ENCODE data around the gene INPP5E. TPM values are rescaled to one million over a fixed set of nuclear protein-coding genes. Genes with fewer than 3 reads are reported as not detected.
"Not testable (repeated sequence)": the region's sequence is repeated elsewhere in the genome, so short reads cannot be mapped to it uniquely, and the experiment has no call there.

Gene INPP5E
- total and polyA plus RNA-seq, 2 donors (not counting 1 experiment from before 2014, with no cell fraction given), result 31.0 to 33.1 TPM

GRCh38 chr9:136429075-136429628, 10.5 kb downstream of the INPP5E start:
- H3K4me3 ChIP-seq (ENCODE audit: control extremely low read depth in 1 of 5, extremely low read depth in 1 of 5, insufficient read depth in 1 of 5, low read depth in 2 of 5, low read length in 4 of 5), result no peak overlapping the region
- ATAC-seq (ENCODE audit: low read depth) (no peak), DNase-seq (no peak)
- CTCF ChIA-PET, result no interaction called here
- intact Hi-C loops (cut with micrococcal nuclease), result no loop called here
- H3K4me1 Mint-ChIP-seq, result no peaks in the 10 kb centered on the region
- no peak overlapping the region for H3K4me2 ChIP-seq (replicated peaks; ENCODE audit: low read depth, low read length, poor library complexity, severe bottlenecking)
- no peaks in the 10 kb centered on the region for H3K9me3 ChIP-seq (ENCODE audit: control extremely low read depth in 1 of 3, control insufficient read depth in 2 of 3, insufficient read depth in 1 of 3, low read length in 2 of 3)
- no peak overlapping the region for H3K27ac Mint-ChIP-seq
- peaks cover 0 to 31% of the 10 kb centered on the region in 2 experiments for H3K36me3 ChIP-seq (replicated peaks in 1 of 2; ENCODE audit: control extremely low read depth in 1 of 2, control insufficient read depth in 1 of 2, extremely low read depth in 1 of 2, insufficient read depth in 2 of 2, low read length in 1 of 2)
- no peaks in the 10 kb centered on the region for H3K4me1 ChIP-seq (ENCODE audit: control insufficient read depth in 2 of 2, insufficient read depth in 2 of 2, low read length in 2 of 2)
- WGBS (ENCODE audit: insufficient coverage), result 92% methylated on average over 21 of the region's 21 CpGs
- peaks cover 18% of the 10 kb centered on the region for H4K20me1 ChIP-seq (ENCODE audit: control insufficient read depth, insufficient read depth, low read length, poor library complexity, severe bottlenecking)
- H3K9ac ChIP-seq (ENCODE audit: low read length), result no peak overlapping the region
- no peak overlapping the region for H2AFZ ChIP-seq (ENCODE audit: insufficient read depth, low read depth, low read length, poor library complexity, severe bottlenecking)
- POLR2A ChIA-PET, result no interaction called here
- no peak overlapping the region for H3K27ac ChIP-seq (ENCODE audit: low read length in 2 of 2)
- no peaks in the 10 kb centered on the region for H3K9me3 Mint-ChIP-seq (ENCODE audit: insufficient read depth)
- no peaks in the 10 kb centered on the region for H3K27me3 Mint-ChIP-seq
- peaks cover 4% of the 10 kb centered on the region for H3K79me2 ChIP-seq (ENCODE audit: control insufficient read depth, insufficient read depth, low read length)
- no peak for TF ChIP-seq EZH2 (IDR thresholded peaks at IDR 0.05; ENCODE audit: borderline replicate concordance, insufficient read depth, low read depth, low read length, poor library complexity, severe bottlenecking)
- TF ChIP-seq, protein P1, sequence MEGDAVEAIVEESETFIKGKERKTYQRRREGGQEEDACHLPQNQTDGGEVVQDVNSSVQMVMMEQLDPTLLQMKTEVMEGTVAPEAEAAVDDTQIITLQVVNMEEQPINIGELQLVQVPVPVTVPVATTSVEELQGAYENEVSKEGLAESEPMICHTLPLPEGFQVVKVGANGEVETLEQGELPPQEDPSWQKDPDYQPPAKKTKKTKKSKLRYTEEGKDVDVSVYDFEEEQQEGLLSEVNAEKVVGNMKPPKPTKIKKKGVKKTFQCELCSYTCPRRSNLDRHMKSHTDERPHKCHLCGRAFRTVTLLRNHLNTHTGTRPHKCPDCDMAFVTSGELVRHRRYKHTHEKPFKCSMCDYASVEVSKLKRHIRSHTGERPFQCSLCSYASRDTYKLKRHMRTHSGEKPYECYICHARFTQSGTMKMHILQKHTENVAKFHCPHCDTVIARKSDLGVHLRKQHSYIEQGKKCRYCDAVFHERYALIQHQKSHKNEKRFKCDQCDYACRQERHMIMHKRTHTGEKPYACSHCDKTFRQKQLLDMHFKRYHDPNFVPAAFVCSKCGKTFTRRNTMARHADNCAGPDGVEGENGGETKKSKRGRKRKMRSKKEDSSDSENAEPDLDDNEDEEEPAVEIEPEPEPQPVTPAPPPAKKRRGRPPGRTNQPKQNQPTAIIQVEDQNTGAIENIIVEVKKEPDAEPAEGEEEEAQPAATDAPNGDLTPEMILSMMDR (IDR thresholded peaks at IDR 0.05), result no peak
- no peaks in the 10 kb centered on the region for H3K27me3 ChIP-seq (replicated peaks in 1 of 4; ENCODE audit: control extremely low read depth in 1 of 4, control insufficient read depth in 3 of 4, insufficient read depth in 4 of 4, low read length in 3 of 4)
- no peak overlapping the region for H3K4me3 Mint-ChIP-seq

- TF ChIP-seq, protein P1 (IDR thresholded peaks at IDR 0.05), result no peak
- no peak for TF ChIP-seq EZH2 (IDR thresholded peaks at IDR 0.05; ENCODE audit: borderline replicate concordance, insufficient read depth, low read depth, low read length, poor library complexity, severe bottlenecking)
Measured at GRCh38 chr9:136426787-136427186, 12.9 kb downstream of the INPP5E start.

DNA sequence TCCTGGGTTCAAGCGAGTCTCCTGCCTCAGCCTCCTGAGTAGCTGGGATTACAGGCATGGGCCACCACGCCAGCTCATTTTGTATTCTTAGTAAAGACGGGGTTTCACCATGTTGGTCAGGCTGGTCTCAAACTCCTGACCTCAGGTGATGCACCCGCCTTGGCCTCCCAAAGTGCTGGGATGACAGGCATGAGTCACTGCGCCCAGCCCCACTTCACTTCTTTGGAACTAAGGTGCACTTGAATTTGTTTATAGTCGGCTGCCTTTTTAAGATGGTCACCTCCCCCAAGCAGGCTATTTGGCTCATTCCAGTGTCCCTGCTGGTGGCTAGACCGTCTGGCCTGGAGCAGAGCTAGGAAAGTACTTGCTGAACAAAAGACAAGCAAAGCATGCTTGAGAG, 14.3 kb downstream of the INPP5E start:
- 89% methylated on average over 7 of the region's 7 CpGs for WGBS (ENCODE audit: insufficient coverage)
- H2AFZ ChIP-seq (ENCODE audit: insufficient read depth, low read depth, low read length, poor library complexity, severe bottlenecking); H3K4me2 ChIP-seq (replicated peaks; ENCODE audit: low read depth, low read length, poor library complexity, severe bottlenecking); H3K4me3 ChIP-seq (ENCODE audit: control extremely low read depth in 1 of 5, extremely low read depth in 1 of 5, insufficient read depth in 1 of 5, low read depth in 2 of 5, low read length in 4 of 5); POLR2A ChIA-PET; H3K4me1 Mint-ChIP-seq; H3K27me3 ChIP-seq (replicated peaks in 1 of 4; ENCODE audit: control extremely low read depth in 1 of 4, control insufficient read depth in 3 of 4, insufficient read depth in 4 of 4, low read length in 3 of 4); H3K4me1 ChIP-seq (ENCODE audit: control insufficient read depth in 2 of 2, insufficient read depth in 2 of 2, low read length in 2 of 2); H3K27ac ChIP-seq (ENCODE audit: low read length in 2 of 2); DNase-seq; H3K9me3 Mint-ChIP-seq (ENCODE audit: insufficient read depth); H3K9me3 ChIP-seq (ENCODE audit: control extremely low read depth in 1 of 3, control insufficient read depth in 2 of 3, insufficient read depth in 1 of 3, low read length in 2 of 3); H3K79me2 ChIP-seq (ENCODE audit: control insufficient read depth, insufficient read depth, low read length); H3K27me3 Mint-ChIP-seq; H3K27ac Mint-ChIP-seq; H3K4me3 Mint-ChIP-seq; H4K20me1 ChIP-seq (ENCODE audit: control insufficient read depth, insufficient read depth, low read length, poor library complexity, severe bottlenecking); H3K9ac ChIP-seq (ENCODE audit: low read length); intact Hi-C loops (cut with micrococcal nuclease); ATAC-seq (ENCODE audit: low read depth): not testable (repeated sequence)
- CTCF ChIA-PET, result interaction anchor here (2.0 kb wide), 1 partner anchor 61 kb away, joined by 4 read pairs; no protein-coding TSS in a partner anchor
- peaks cover 0 to 52% of the 10 kb centered on the region in 2 experiments for H3K36me3 ChIP-seq (replicated peaks in 1 of 2; ENCODE audit: control extremely low read depth in 1 of 2, control insufficient read depth in 1 of 2, extremely low read depth in 1 of 2, insufficient read depth in 2 of 2, low read length in 1 of 2)

More at GRCh38 chr9:136426787-136427186, 12.9 kb downstream of the INPP5E start:
- no peak overlapping the region for H2AFZ ChIP-seq (ENCODE audit: insufficient read depth, low read depth, low read length, poor library complexity, severe bottlenecking)
- ATAC-seq (ENCODE audit: low read depth), result no peak
- ChIA-PET CTCF (no interaction called here), POLR2A (interaction anchor here (0.7 kb wide), 1 partner anchor 12 kb away, joined by 7 read pairs; no protein-coding TSS in a partner anchor)
- intact Hi-C loops (cut with micrococcal nuclease), result no loop called here
- H3K4me3 ChIP-seq (ENCODE audit: control extremely low read depth in 1 of 5, extremely low read depth in 1 of 5, insufficient read depth in 1 of 5, low read depth in 2 of 5, low read length in 4 of 5), result no peak overlapping the region
- H4K20me1 ChIP-seq (ENCODE audit: control insufficient read depth, insufficient read depth, low read length, poor library complexity, severe bottlenecking), result no peaks in the 10 kb centered on the region
- 97% methylated on average over 10 of the region's 12 CpGs for WGBS (ENCODE audit: insufficient coverage)
- H3K36me3 ChIP-seq (replicated peaks in 1 of 2; ENCODE audit: control extremely low read depth in 1 of 2, control insufficient read depth in 1 of 2, extremely low read depth in 1 of 2, insufficient read depth in 2 of 2, low read length in 1 of 2), result peaks cover 0 to 46% of the 10 kb centered on the region in 2 experiments
- H3K9me3 ChIP-seq (ENCODE audit: control extremely low read depth in 1 of 3, control insufficient read depth in 2 of 3, insufficient read depth in 1 of 3, low read length in 2 of 3), result no peaks in the 10 kb centered on the region
- H3K4me1 Mint-ChIP-seq, result no peaks in the 10 kb centered on the region
- no peak overlapping the region for H3K27ac ChIP-seq (ENCODE audit: low read length in 2 of 2)
- H3K27ac Mint-ChIP-seq, result no peak overlapping the region
- H3K4me1 ChIP-seq (ENCODE audit: control insufficient read depth in 2 of 2, insufficient read depth in 2 of 2, low read length in 2 of 2), result no peaks in the 10 kb centered on the region
- DNase-seq, result no peak
- no peaks in the 10 kb centered on the region for H3K27me3 Mint-ChIP-seq
- H3K9me3 Mint-ChIP-seq (ENCODE audit: insufficient read depth), result no peaks in the 10 kb centered on the region
- H3K4me2 ChIP-seq (replicated peaks; ENCODE audit: low read depth, low read length, poor library complexity, severe bottlenecking), result no peak overlapping the region
- no peak overlapping the region for H3K4me3 Mint-ChIP-seq
- no peaks in the 10 kb centered on the region for H3K79me2 ChIP-seq (ENCODE audit: control insufficient read depth, insufficient read depth, low read length)
- H3K9ac ChIP-seq (ENCODE audit: low read length), result no peak overlapping the region
- H3K27me3 ChIP-seq (replicated peaks in 1 of 4; ENCODE audit: control extremely low read depth in 1 of 4, control insufficient read depth in 3 of 4, insufficient read depth in 4 of 4, low read length in 3 of 4), result no peaks in the 10 kb centered on the region
